K562 (cell line): ENCODE measurements around the gene OPRM1. TPM values are rescaled to one million over a fixed set of nuclear protein-coding genes. Genes with fewer than 3 reads are reported as not detected.

ENCODE experiments used
- ATAC-seq: fragments of 200-7000 bp; cut with Tn5 transposase; 3 replicates; pipeline ENCODE4 v1.9.1; 2020; ENCODE audit warnings: moderate library complexity
- BruUV-seq: library from RNA; stranded (reverse); fragments of 400-500 nt; replicated peaks from 2 replicates; lab custom pipeline; 2021; lab: Mats Ljungman, UMichigan
- CTCF ChIA-PET: fragments of 300-600 bp; formaldehyde crosslinking; extraction: SDS; loops from one replicate; lab custom pipeline; 2021; ENCODE audit warnings: low intra/inter-chr PET ratio; lab: Yijun Ruan, JAX
- POLR2A ChIA-PET: fragments of 300-600, 350-650 bp; sonication (Branson Sonifier 250); formaldehyde crosslinking; extraction: SDS; loops from one replicate; lab custom pipeline; 2021; ENCODE audit warnings: antibody characterized with exemption, inconsistent platforms; lab: Yijun Ruan, JAX
- DNase-seq, 4 experiments: peaks; one replicate each; pipeline versions ENCODE4 v3.0.0 to v3.0.0-alpha.2; 2011 to 2018; ENCODE audit warnings: low spot score in 3 of 4, mixed read lengths in 3 of 4; ENCODE audit errors: extremely low read depth in 1 of 4
- FAIRE-seq: peaks from 2 replicates; lab custom pipeline; 2011; peaks lifted over from hg19 to GRCh38; lab: Jason Lieb, UNC
- H2AFZ ChIP-seq: 2 replicates; pipeline ENCODE4 v1.6.0; 2011; ENCODE audit warnings: low read depth, low read length, control low read depth, inconsistent platforms
- H3K27ac ChIP-seq: fragments of 200-600 bp; 3 replicates; pipeline ENCODE4 v1.8.0; 2011; ENCODE audit warnings: low read depth, mild to moderate bottlenecking, control low read depth, inconsistent platforms, low read length, moderate library complexity, mixed read lengths; ENCODE audit errors: extremely low read depth
- H3K27me3 ChIP-seq, 2 experiments: fragments of 300-600 bp in 1 of 2; 2 replicates in 1 of 2; 3 replicates in 1 of 2; pipeline versions ENCODE4 v1.6.0 to v1.8.0; 2011; ENCODE audit warnings: inconsistent platforms in 2 of 2, low read length in 2 of 2, mild to moderate bottlenecking in 1 of 2, mixed read lengths in 1 of 2, moderate library complexity in 1 of 2; ENCODE audit not compliant: control insufficient read depth in 2 of 2, insufficient read depth in 2 of 2
- H3K36me3 ChIP-seq: fragments of 300-600 bp; 3 replicates; pipeline ENCODE4 v1.8.0; 2011; ENCODE audit warnings: mild to moderate bottlenecking, low read length, inconsistent platforms; ENCODE audit not compliant: control insufficient read depth, insufficient read depth
- H3K4me1 ChIP-seq, 2 experiments: fragments of 200-600 bp in 1 of 2; replicated peaks in 1 of 2; 2 replicates in 1 of 2; 3 replicates in 1 of 2; pipeline versions ENCODE4 v1.5.1 to v1.8.0; 2011; ENCODE audit warnings: inconsistent platforms in 2 of 2, low read length in 2 of 2, mild to moderate bottlenecking in 1 of 2, mixed read lengths in 1 of 2, moderate library complexity in 1 of 2; ENCODE audit not compliant: control insufficient read depth in 2 of 2, insufficient read depth in 2 of 2
- H3K4me2 ChIP-seq: 2 replicates; pipeline ENCODE4 v1.6.1; 2011; ENCODE audit warnings: low read length, control low read depth, inconsistent platforms, mixed read lengths; ENCODE audit not compliant: insufficient read depth
- H3K4me3 ChIP-seq: fragments of 200-600 bp; sonication (generic), shearing (Covaris generic); 2 replicates; pipeline ENCODE4 v1.5.1; 2016; ENCODE audit warnings: control low read depth, inconsistent platforms
- H3K79me2 ChIP-seq: fragments of 200-600 bp; 3 replicates; pipeline ENCODE4 v1.8.0; 2011; ENCODE audit warnings: low read length, inconsistent platforms; ENCODE audit not compliant: control insufficient read depth, insufficient read depth
- H3K9ac ChIP-seq, 2 experiments: 2 replicates each; pipeline versions ENCODE4 v1.6.0 to v1.6.1; 2011; ENCODE audit warnings: low read depth in 2 of 2, low read length in 2 of 2, control low read depth in 1 of 2, inconsistent platforms in 1 of 2, mild to moderate bottlenecking in 1 of 2, mixed read lengths in 1 of 2; ENCODE audit not compliant: insufficient read depth in 1 of 2
- H3K9me1 ChIP-seq: one replicate; pipeline ENCODE4 v1.6.0; 2011; ENCODE audit warnings: inconsistent platforms, mild to moderate bottlenecking, low read length, moderate library complexity; ENCODE audit not compliant: control insufficient read depth, insufficient read depth
- H3K9me3 ChIP-seq: replicated peaks from 2 replicates; pipeline ENCODE4 v1.5.1; 2011; ENCODE audit warnings: low read depth, low read length, inconsistent platforms; ENCODE audit not compliant: control insufficient read depth, insufficient read depth
- H4K20me1 ChIP-seq: replicated peaks from 2 replicates; pipeline ENCODE4 v1.6.1; 2011; ENCODE audit warnings: low read length, inconsistent platforms, mixed read lengths; ENCODE audit not compliant: control insufficient read depth, insufficient read depth
- ARID3A ChIP-seq: IDR thresholded peaks from 2 replicates; pipeline ENCODE4 v1.6.1; 2012; ENCODE audit warnings: low read depth, low read length, improper control_type of control experiment, borderline replicate concordance
- E2F4 ChIP-seq: sonication (generic); formaldehyde crosslinking; IDR thresholded peaks from 2 replicates; pipeline ENCODE4 v1.8.0; 2022; ENCODE audit warnings: mild to moderate bottlenecking, low read depth, missing genetic modification reagents
- GABPB1 ChIP-seq: sonication (generic); formaldehyde crosslinking; IDR thresholded peaks from 2 replicates; pipeline ENCODE4 v1.8.0; 2022; ENCODE audit warnings: mild to moderate bottlenecking, missing genetic modification reagents
- HDAC8 ChIP-seq: fragments of 450-650 bp; IDR thresholded peaks from 2 replicates; pipeline ENCODE4 v1.6.1; 2016; ENCODE audit warnings: mild to moderate bottlenecking, missing genetic modification characterization, moderate library complexity, missing compliant biosample characterization
- SRSF9 ChIP-seq: fragments of 200-400 bp; formaldehyde crosslinking; IDR thresholded peaks from 2 replicates; pipeline ENCODE4 v1.6.1; 2017; ENCODE audit warnings: low read depth, low read length, borderline replicate concordance
- THAP12 ChIP-seq: fragments of 250-450 bp; sonication (Bioruptor Pico); IDR thresholded peaks from 2 replicates; pipeline ENCODE4 v1.9.0; 2021; ENCODE audit warnings: mild to moderate bottlenecking, inconsistent platforms
- ZFP30 ChIP-seq: fragments of 250-450 bp; sonication (Bioruptor Pico); IDR thresholded peaks from 2 replicates; pipeline ENCODE4 v1.8.0; 2022; ENCODE audit warnings: moderate library complexity, mild to moderate bottlenecking, inconsistent platforms, borderline replicate concordance
- ZMIZ1 ChIP-seq, 2 experiments: fragments of 150-350 bp in 1 of 2; IDR thresholded peaks; 2 replicates each; pipeline ENCODE4 v1.6.1; 2012 to 2016; ENCODE audit warnings: low read depth in 2 of 2, low read length in 2 of 2, mild to moderate bottlenecking in 1 of 2, moderate library complexity in 1 of 2
- ZNF511 ChIP-seq: sonication (generic); formaldehyde crosslinking; IDR thresholded peaks from 2 replicates; pipeline ENCODE4 v1.8.0; 2022; ENCODE audit warnings: mild to moderate bottlenecking, missing genetic modification reagents
- WGBS: fragments of 100-300 bp; shearing (Covaris generic); methylation state at CpG from one replicate; pipeline ENCODE4 v1.1.6; 2016; ENCODE audit warnings: low coverage, mixed read lengths; ENCODE audit not compliant: insufficient coverage; ENCODE audit errors: missing lambda C conversion rate; 5-methylcytosine and 5-hydroxymethylcytosine counted together
- in situ Hi-C: fragments of 300-500 bp; cut with MboI; formaldehyde crosslinking; loops from 4 replicates; pipeline ENCODE4 v1.15.0; 2018; ENCODE audit warnings: inconsistent platforms, mixed read lengths
- intact Hi-C: fragments of 100-400 bp; cut with micrococcal nuclease; formaldehyde crosslinking; loops from 2 replicates; pipeline ENCODE4 v1.14.2; 2022
- polyA plus RNA-seq, 8 experiments: library from polyadenylated mRNA; depleted of rRNA in 4 of 8; stranded (reverse) in 5 of 8; unstranded in 3 of 8; fragments of >200 nt; fragmentation: Nextera tagmentation in 2 of 8; fragmentation: Illumina TruSeq in 1 of 8; extraction: Ambion mirVana in 2 of 8; extraction: Trizol in 1 of 8; gene quantifications; 2 replicates each; pipeline versions ENCODE4 v1.2.1 to v1.2.3, GENCODE V29; 2011 to 2014; ENCODE audit warnings: inconsistent platforms in 1 of 8, missing spikeins in 1 of 8
- total RNA-seq, 7 experiments: library from RNA; depleted of rRNA in 6 of 7; stranded (reverse); fragments of >200 nt in 6 of 7; fragmentation: Illumina TruSeq in 2 of 7; extraction: Trizol in 2 of 7; gene quantifications; 2 replicates each; pipeline versions ENCODE4 v1.2.1 to v1.2.3, GENCODE V29; 2011 to 2021; ENCODE audit warnings: low replicate concordance in 1 of 7

Gene OPRM1
- total and polyA plus RNA-seq, 9 of the 15 experiments (the other 6 are each of a cell fraction or from before 2014, with no cell fraction given): not detected

GRCh38 chr6:154167126-154167525 is 128.1 kb downstream of the OPRM1 start:
- Histone ChIP-seq H2AFZ (no peak overlapping the region), H3K27me3 (no peaks in the 10 kb centered on the region), H3K9me1 (no peaks in the 10 kb centered on the region), H4K20me1 (no peaks in the 10 kb centered on the region; the same call in 1 of the 2 replicates), H3K27ac (no peak overlapping the region), H3K4me2 (no peak overlapping the region), H3K79me2 (no peaks in the 10 kb centered on the region), H3K36me3 (no peaks in the 10 kb centered on the region), H3K4me3 (no peak overlapping the region), H3K9me3 (no peaks in the 10 kb centered on the region), H3K4me1 (no peaks in the 10 kb centered on the region), H3K9ac (no peak overlapping the region)
- ATAC-seq (no peak), FAIRE-seq (no peak), DNase-seq (no peak)
- 0% methylated on average over 2 of the region's 2 CpGs for WGBS
- intact Hi-C loops: no loop called here
- in situ Hi-C loops: loop anchor here (25.0 kb wide), 1 partner anchor 645 kb away; no protein-coding TSS in a partner anchor
- POLR2A ChIA-PET: interaction anchor here (0.8 kb wide), 1 partner anchor 8 kb away, joined by 3 read pairs; no protein-coding TSS in a partner anchor
- BruUV-seq: no TSS peak
- CTCF ChIA-PET: no interaction called here
- TF ChIP-seq ARID3A (no peak), GABPB1 (no peak), THAP12 (CRISPR knock-in tag) (no peak), HDAC8 (no peak), ZMIZ1 (IDR thresholded peaks at IDR 0.05; ENCODE audit: low read depth in 2 of 2, low read length in 2 of 2) (no peak), ZNF511 (CRISPR knock-in tag) (no peak), E2F4 (CRISPR knock-in tag) (no peak), ZFP30 (CRISPR knock-in tag) (no peak), SRSF9 (no peak)
